Neural progenitor cell (in vitro differentiated cells): ENCODE results near the gene ACBD6. TPM values are rescaled to one million over a fixed set of nuclear protein-coding genes. Genes with fewer than 3 reads are reported as not detected.

Experiments used
- DNase-seq: peaks from one replicate; pipeline ENCODE4 v3.0.0-alpha.2; 2016; ENCODE audit warnings: low spot score
- H2AFZ ChIP-seq: fragments of 200-600 bp; sonication (generic); replicated peaks from 2 replicates; pipeline ENCODE4 v1.6.1; 2016; ENCODE audit warnings: antibody characterized with exemption
- H3F3A ChIP-seq: fragments of 200-600 bp; sonication (generic); 2 replicates; pipeline ENCODE4 v1.6.1; 2016; ENCODE audit warnings: antibody characterized with exemption, low read depth
- H3K27ac ChIP-seq: fragments of 200-600 bp; sonication (generic); 2 replicates; pipeline ENCODE4 v1.5.1; 2016; ENCODE audit warnings: mild to moderate bottlenecking
- H3K27me3 ChIP-seq: fragments of 200-600 bp; sonication (generic); 2 replicates; pipeline ENCODE4 v1.6.1; 2016; ENCODE audit warnings: mild to moderate bottlenecking, moderate library complexity
- H3K36me3 ChIP-seq: fragments of 200-600 bp; sonication (generic); 2 replicates; pipeline ENCODE4 v1.5.1; 2016
- H3K4me1 ChIP-seq: fragments of 200-600 bp; sonication (generic); 2 replicates; pipeline ENCODE4 v1.6.1; 2016; ENCODE audit warnings: mixed run types
- H3K4me2 ChIP-seq: fragments of 200-600 bp; sonication (generic); 2 replicates; pipeline ENCODE4 v1.6.1; 2016
- H3K4me3 ChIP-seq: fragments of 200-600 bp; sonication (generic); 2 replicates; pipeline ENCODE4 v1.5.1; 2016
- H3K79me2 ChIP-seq: fragments of 200-600 bp; sonication (generic); 2 replicates; pipeline ENCODE4 v1.6.1; 2016; ENCODE audit warnings: low read depth
- H3K9ac ChIP-seq: fragments of 200-600 bp; sonication (generic); 2 replicates; pipeline ENCODE4 v1.6.1; 2016
- H3K9me3 ChIP-seq: fragments of 200-600 bp; sonication (generic); 2 replicates; pipeline ENCODE4 v1.5.1; 2016; ENCODE audit warnings: low read depth
- H4K20me1 ChIP-seq: fragments of 200-600 bp; sonication (generic); 2 replicates; pipeline ENCODE4 v1.6.1; 2016; ENCODE audit warnings: low read depth
- H3K27ac Mint-ChIP-seq: 3 replicates; pipeline ENCODE4 v1.8.0; 2021; ENCODE audit warnings: mixed read lengths
- H3K27me3 Mint-ChIP-seq: 2 replicates; pipeline ENCODE4 v1.8.0; 2022; ENCODE audit warnings: low read depth, mild to moderate bottlenecking, inconsistent platforms, moderate library complexity, mixed read lengths; ENCODE audit not compliant: insufficient read depth
- H3K36me3 Mint-ChIP-seq: 3 replicates; pipeline ENCODE4 v1.8.0; 2021; ENCODE audit warnings: mixed read lengths
- H3K4me1 Mint-ChIP-seq: 3 replicates; pipeline ENCODE4 v1.8.0; 2021; ENCODE audit warnings: mixed read lengths
- H3K4me3 Mint-ChIP-seq: 3 replicates; pipeline ENCODE4 v1.8.0; 2021; ENCODE audit warnings: mild to moderate bottlenecking, moderate library complexity, mixed read lengths
- H3K9me3 Mint-ChIP-seq: 3 replicates; pipeline ENCODE4 v1.8.0; 2020; ENCODE audit warnings: mixed read lengths
- CTCF ChIP-seq: fragments of 200-600 bp; sonication (generic); IDR thresholded peaks from 2 replicates; pipeline ENCODE4 v1.5.1; 2017; ENCODE audit warnings: antibody characterized with exemption, mild to moderate bottlenecking
- EZH2 ChIP-seq: fragments of 200-600 bp; sonication (generic); IDR thresholded peaks from 2 replicates; pipeline ENCODE4 v1.6.1; 2017; ENCODE audit warnings: antibody characterized with exemption, mild to moderate bottlenecking, moderate library complexity
- EZH2phosphoT487 ChIP-seq: fragments of 200-600 bp; sonication (generic); IDR thresholded peaks from 2 replicates; pipeline ENCODE4 v1.6.1; 2017; ENCODE audit warnings: antibody characterized with exemption
- total RNA-seq: library from RNA; depleted of rRNA; stranded (reverse); fragments of >200 nt; gene quantifications from 2 replicates; pipeline ENCODE4 v1.2.3, GENCODE V29; 2015; ENCODE audit warnings: low replicate concordance

ACBD6 gene
- total RNA-seq, 1 donor from 2014 or later: 36.8 TPM

- no peak overlapping the region for H3K4me2 ChIP-seq
- H3F3A ChIP-seq: no peaks in the 10 kb centered on the region
- Mint-ChIP-seq H3K4me1 (no peaks in the 10 kb centered on the region), H3K27ac (no peak overlapping the region), H3K36me3 (peaks cover 32% of the 10 kb centered on the region), H3K4me3 (no peak overlapping the region), H3K27me3 (no peaks in the 10 kb centered on the region), H3K9me3 (peaks cover 17% of the 10 kb centered on the region)
- no peaks in the 10 kb centered on the region for H3K27me3 ChIP-seq
- no peaks in the 10 kb centered on the region for H3K4me1 ChIP-seq
- no peak overlapping the region for H2AFZ ChIP-seq
- no peaks in the 10 kb centered on the region for H3K36me3 ChIP-seq
- no peak for TF ChIP-seq CTCF
- no peak for TF ChIP-seq EZH2phosphoT487
- TF ChIP-seq EZH2: no peak
- H3K4me3 ChIP-seq: no peak overlapping the region
- peaks cover 13% of the 10 kb centered on the region for H3K79me2 ChIP-seq
- H3K9ac ChIP-seq: no peak overlapping the region
- no peaks in the 10 kb centered on the region for H3K9me3 ChIP-seq
- H3K27ac ChIP-seq: no peak overlapping the region
- DNase-seq: no peak
- H4K20me1 ChIP-seq: no peaks in the 10 kb centered on the region
Measured at GRCh38 chr1:180392427-180393145, 109.8 kb downstream of the ACBD6 start.

- Mint-ChIP-seq H3K27me3 (no peaks in the 10 kb centered on the region), H3K4me3 (no peak overlapping the region), H3K27ac (no peak overlapping the region), H3K9me3 (peaks cover 20% of the 10 kb centered on the region), H3K36me3 (peaks cover 30% of the 10 kb centered on the region), H3K4me1 (no peaks in the 10 kb centered on the region)
- Histone ChIP-seq H3K27ac (no peak overlapping the region), H3K4me3 (no peak overlapping the region), H3F3A (no peaks in the 10 kb centered on the region), H4K20me1 (no peaks in the 10 kb centered on the region), H3K4me2 (no peak overlapping the region), H3K27me3 (no peaks in the 10 kb centered on the region), H3K79me2 (peaks cover 13% of the 10 kb centered on the region), H3K9ac (no peak overlapping the region), H2AFZ (no peak overlapping the region), H3K36me3 (no peaks in the 10 kb centered on the region), H3K9me3 (no peaks in the 10 kb centered on the region), H3K4me1 (no peaks in the 10 kb centered on the region)
- TF ChIP-seq EZH2 (no peak), CTCF (no peak), EZH2phosphoT487 (no peak)
- DNase-seq: no peak
Measured at GRCh38 chr1:180392020-180392419, 110.4 kb downstream of the ACBD6 start.

DNA sequence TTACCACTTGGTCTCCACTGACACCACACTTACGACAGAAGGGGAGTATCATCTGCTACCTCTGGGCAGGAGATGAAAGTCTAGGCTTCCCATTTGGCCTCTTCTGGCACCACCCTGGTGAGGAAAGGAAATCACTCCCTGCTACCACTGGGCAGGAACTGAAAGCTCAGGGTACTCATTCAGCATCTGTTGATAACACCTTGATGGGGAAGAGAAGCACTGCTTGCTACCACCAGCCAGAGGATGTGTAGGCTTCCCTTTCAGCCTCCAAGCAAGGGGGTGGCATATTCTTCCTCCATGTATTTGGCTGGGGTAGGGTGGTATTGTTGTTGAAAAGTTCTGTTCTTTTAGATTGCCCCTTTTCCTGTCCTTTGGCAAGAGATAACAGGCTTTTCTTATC is 115.0 kb downstream of the ACBD6 start:
- Histone ChIP-seq H3F3A (no peaks in the 10 kb centered on the region), H3K4me3 (no peak overlapping the region), H3K27ac (no peak overlapping the region), H4K20me1 (no peaks in the 10 kb centered on the region), H3K9ac (no peak overlapping the region), H2AFZ (no peak overlapping the region), H3K27me3 (no peaks in the 10 kb centered on the region), H3K4me1 (no peaks in the 10 kb centered on the region), H3K9me3 (peaks cover 9% of the 10 kb centered on the region), H3K4me2 (no peak overlapping the region), H3K36me3 (no peaks in the 10 kb centered on the region), H3K79me2 (peaks cover 22% of the 10 kb centered on the region)
- no peak overlapping the region for H3K27ac Mint-ChIP-seq
- peaks cover 24% of the 10 kb centered on the region for H3K36me3 Mint-ChIP-seq
- H3K4me1 Mint-ChIP-seq: no peaks in the 10 kb centered on the region
- TF ChIP-seq EZH2phosphoT487: no peak
- no peak for TF ChIP-seq EZH2
- DNase-seq: no peak
- H3K27me3 Mint-ChIP-seq: no peaks in the 10 kb centered on the region
- no peak overlapping the region for H3K4me3 Mint-ChIP-seq
- H3K9me3 Mint-ChIP-seq: peaks cover 38% of the 10 kb centered on the region

- H3K9ac ChIP-seq: no peak overlapping the region
- DNase-seq: no peak
- peaks cover 9% of the 10 kb centered on the region for H3K9me3 ChIP-seq
- H3K27ac Mint-ChIP-seq: no peak overlapping the region
- no peaks in the 10 kb centered on the region for H4K20me1 ChIP-seq
- peaks cover 24% of the 10 kb centered on the region for H3K36me3 Mint-ChIP-seq
- no peaks in the 10 kb centered on the region for H3K27me3 Mint-ChIP-seq
- no peak overlapping the region for H2AFZ ChIP-seq
- H3K27me3 ChIP-seq: no peaks in the 10 kb centered on the region
- no peaks in the 10 kb centered on the region for H3K36me3 ChIP-seq
- no peak overlapping the region for H3K4me2 ChIP-seq
- H3K4me3 Mint-ChIP-seq: no peak overlapping the region
- H3F3A ChIP-seq: no peaks in the 10 kb centered on the region
- TF ChIP-seq EZH2: no peak
- TF ChIP-seq EZH2phosphoT487: no peak
- TF ChIP-seq CTCF: no peak
- H3K4me3 ChIP-seq: no peak overlapping the region
- no peaks in the 10 kb centered on the region for H3K4me1 Mint-ChIP-seq
- H3K9me3 Mint-ChIP-seq: peaks cover 43% of the 10 kb centered on the region
- H3K79me2 ChIP-seq: peaks cover 24% of the 10 kb centered on the region
- H3K4me1 ChIP-seq: no peaks in the 10 kb centered on the region
- no peak overlapping the region for H3K27ac ChIP-seq
Measured at GRCh38 chr1:180386745-180387367, 115.5 kb downstream of the ACBD6 start.
